ENCODE results near the gene SLC66A2.

SLC66A2 gene

DNA sequence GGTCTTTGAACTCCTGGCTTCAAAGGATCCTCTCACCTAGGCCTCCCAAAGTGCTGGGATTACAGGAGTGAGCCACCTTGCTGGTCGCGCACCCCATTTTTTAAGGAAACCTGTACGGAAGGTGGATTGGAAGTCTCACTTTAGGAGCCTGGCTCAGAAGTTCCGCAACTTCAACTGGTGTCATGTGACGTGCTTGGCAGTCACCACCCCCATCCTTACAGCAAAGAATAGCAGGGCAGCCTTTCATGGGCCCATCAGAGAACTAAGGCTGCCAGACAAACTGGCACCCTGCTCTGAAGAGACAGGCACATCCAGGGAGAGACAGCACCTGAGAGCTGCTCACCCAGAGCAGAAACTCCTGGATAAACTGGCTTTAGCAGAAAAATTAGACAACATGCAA lies 3.3 kb upstream of the SLC66A2 start:
- intact Hi-C loops (cut with DNase I), result loop anchor here (5.0 kb wide), 1 partner anchor 33 kb away; the partner anchor contains the start of gene TXNL4A

DNA sequence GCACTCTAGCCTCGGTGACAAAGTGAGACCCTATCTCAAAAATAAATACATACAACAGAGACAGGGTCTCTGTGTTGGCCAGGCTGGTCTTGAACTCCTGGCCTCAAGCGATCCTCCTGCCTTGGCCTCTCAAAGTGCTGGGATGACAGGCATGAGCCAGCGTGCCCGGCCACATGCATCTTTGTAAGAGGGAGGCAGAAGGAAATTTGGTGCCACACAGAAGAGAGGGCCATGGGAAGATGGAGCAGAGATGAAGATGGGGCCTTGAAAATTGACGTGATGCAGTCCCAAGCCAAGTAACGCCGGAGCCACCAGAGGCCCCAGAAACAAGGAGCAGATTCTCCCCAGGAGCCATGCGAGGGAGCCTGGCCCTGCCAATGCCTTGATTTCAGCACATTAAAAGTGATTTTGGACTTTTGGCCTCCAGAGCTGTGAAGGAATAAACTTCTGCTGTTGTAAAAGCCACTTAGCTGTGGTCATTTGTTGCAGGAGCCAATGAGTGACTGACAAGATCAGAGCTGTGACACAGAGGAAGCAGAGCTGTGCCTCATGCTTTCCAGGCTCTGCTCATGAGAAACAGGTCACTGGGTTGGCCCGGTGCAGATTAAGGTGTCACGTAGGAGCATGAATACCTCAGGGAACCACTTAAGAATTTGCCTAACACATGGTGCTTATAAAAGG lies 2.7 kb upstream of the SLC66A2 start:
- DNase-seq, result peak in 8 of 42 donors; percentile 6 to 41 (median 14)
- intact Hi-C loops (cut with DNase I), result loop anchor here (5.0 kb wide), 1 partner anchor 33 kb away; the partner anchor contains the start of gene TXNL4A

More for the DNA sequence above, 3.3 kb upstream of the SLC66A2 start:
- DNase-seq, result peak in 22 of 42 donors; percentile 21 to 70 (median 51)

DNA sequence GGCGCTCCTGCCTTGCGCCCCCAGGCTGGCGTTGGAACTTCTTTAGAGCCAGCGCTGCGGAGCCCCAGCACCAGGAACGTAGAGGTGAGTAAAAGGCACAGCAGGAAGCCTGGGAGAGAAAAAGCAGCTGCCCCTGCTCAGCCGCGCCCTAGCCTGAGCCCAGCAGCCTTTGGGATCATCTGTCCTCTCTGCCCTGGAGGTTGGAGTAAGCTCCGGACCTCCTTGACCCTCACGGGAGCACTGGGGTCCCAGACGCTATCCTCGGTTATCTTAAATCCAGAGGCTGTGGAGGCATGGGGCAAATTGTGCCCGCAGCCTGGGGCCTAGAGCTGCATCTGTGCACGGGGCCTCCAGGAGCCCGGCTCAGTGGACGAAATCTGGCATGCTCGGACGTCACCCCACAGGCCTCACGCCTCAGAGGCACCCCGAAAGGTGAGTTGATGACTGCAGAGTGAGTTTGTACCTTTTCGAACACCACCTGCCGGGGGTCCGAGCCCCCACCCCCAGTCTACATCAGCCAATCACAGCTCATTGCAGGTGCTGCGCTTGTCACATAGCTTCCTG lies 1.6 kb upstream of the SLC66A2 start:
- intact Hi-C loops (cut with DNase I), result loop anchor here (5.0 kb wide), 1 partner anchor 34 kb away; the partner anchor contains the start of gene TXNL4A
- peak in 8 of 42 donors; percentile 10 to 40 (median 22) for DNase-seq

DNA sequence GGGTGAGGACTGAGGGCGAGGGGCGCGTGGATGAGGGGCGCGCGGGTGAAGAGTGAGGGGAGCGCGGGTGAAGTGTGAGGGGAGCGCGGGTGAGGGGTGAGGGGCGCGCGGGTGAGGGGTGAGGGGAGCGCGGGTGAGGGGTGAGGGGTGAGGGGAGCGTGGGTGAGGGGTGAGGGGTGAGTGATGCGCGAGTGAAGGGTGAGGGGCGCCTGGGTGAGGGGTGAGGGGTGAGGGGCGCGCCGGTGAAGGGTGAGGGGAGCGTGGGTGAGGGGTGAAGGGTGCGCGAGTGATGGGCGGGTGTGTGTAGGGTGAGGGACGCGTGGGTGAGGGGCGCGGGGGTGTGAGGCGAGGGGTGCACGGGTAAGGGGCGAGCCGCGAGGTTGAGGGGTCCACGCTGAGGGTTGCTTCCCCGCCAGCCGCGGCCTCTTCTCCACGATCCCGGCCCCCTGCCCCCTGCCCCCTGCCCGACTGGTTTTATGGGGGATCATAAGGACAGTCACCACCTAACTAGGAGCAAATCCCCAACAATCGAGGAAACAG lies 1.1 kb upstream of the SLC66A2 start:
- peak in 7 of 42 donors; percentile 10 to 42 (median 17) for DNase-seq
- intact Hi-C loops (cut with DNase I), result loop anchor here (5.0 kb wide), 1 partner anchor 35 kb away; the partner anchor contains the start of gene TXNL4A

DNA sequence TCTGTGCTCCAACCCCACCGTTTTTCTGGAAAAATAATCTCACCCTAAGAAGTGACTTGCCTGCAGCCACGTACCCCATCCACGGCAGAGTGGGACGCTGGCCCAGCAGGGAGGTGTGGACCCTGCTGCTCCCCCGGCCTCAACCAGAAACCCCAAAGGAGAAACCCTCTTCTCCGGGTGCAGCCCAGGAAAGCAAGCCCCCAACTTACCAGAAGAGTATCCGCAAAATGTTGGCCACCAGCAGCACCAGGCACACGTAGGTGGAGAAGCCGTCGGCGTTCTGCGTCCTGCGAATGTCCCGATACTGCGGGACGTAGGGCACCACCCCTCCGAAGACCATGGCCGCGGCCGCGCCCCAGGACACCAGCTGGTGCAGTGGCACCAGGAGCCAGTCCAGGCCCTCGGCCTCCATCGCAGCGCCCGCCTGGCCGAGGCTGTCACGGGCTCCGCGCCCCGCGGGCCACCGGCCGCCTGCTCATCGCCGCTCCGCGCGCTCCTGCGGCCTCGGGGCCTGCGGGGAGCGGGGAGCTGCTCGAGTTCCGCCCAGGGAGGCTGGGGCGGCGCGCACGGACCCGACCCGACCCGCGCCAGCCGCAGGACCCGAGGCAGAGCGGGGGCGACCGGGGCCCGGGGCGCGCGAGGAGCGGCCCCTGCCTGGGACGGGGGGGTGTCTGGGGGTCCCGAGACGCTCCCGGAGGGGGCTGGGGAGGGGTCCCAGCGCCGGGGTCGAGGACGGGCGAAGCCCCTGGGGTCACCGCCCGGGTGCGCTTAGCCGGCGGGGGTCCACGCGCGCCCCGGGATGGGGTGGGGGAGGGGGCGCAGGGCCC lies 725 bp downstream of the SLC66A2 start:
- DNase-seq, result peak in 8 of 42 donors; percentile 15 to 47 (median 31)
- intact Hi-C loops (cut with DNase I), result loop anchor here (5.0 kb wide), 1 partner anchor 37 kb away; the partner anchor contains the start of gene TXNL4A

DNA sequence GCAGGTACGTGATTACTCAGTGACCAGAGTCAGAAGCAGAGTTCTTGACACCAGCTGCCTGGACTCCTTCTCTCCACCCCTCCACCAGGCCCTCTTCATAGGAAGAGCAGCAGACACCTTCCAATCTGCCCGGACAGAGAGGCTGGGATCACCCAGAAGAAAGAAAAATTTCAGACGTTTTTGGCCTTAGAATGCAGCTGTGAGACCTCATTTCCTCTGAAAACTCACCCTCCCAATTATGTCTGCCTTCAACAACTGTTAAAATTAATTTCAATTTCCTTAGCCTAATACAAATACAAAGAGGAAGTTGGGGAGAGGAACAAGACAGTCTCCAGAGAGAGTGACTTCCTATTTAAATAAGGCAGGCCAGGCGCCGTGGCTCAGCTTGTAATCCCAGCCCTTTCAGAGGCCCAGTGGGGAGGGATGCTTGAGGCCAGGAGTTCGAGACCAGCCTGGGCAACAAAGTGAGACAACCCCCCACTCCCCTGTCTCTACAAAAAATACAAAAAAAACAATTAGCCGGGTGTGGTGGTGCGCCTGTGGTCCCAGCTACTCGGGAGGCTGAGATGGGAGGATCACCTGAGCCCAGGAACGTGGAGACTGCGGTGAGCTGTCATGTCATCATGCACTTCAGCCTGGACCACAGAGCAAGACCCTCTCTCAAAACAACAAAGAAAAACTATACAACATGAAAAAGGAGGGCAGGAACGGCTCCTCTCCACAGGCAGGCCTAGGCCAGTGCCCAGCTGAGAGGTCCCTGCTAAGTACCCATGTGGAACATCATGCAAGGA lies 1.6 kb downstream of the SLC66A2 start:
- DNase-seq, result peak in 10 of 42 donors; percentile 12 to 44 (median 24)
- intact Hi-C loops (cut with DNase I), result loop anchor here (5.0 kb wide), 1 partner anchor 37 kb away; the partner anchor contains the start of gene TXNL4A

DNA sequence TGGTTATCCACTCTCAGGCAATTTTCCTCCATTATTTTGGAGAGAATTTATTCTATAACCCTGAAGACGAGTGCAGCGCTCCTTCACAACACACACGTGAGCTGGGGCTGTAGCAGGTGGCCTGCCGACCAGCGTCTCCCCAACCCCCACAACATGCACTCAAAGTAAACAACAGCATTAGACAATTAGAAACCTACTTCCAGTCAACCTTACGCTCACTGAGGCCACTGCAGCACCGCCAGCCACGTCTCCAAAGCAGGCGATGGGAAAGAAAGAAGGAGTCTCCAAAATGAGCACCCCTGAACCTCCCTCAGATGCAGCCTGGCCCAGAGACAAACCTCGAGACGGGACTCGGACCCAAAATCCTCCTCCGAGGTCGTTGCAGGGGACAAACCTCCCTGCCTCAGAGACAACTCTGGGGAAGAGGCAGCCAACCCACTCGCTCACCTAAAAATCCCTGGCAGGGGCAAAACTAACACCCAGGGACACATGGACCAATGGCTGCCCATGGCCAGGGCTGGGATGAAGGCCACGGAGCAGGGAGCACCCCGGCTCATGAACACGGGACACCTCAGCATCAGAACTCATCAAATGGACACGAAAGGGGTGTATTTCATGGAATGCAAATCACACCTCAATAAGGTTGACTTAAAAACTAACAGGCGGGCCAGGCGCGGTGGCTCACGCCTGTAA lies 2.6 kb downstream of the SLC66A2 start:
- DNase-seq, result peak in 13 of 42 donors; percentile 2 to 29 (median 8)
- intact Hi-C loops (cut with DNase I), result no loop called here

DNA sequence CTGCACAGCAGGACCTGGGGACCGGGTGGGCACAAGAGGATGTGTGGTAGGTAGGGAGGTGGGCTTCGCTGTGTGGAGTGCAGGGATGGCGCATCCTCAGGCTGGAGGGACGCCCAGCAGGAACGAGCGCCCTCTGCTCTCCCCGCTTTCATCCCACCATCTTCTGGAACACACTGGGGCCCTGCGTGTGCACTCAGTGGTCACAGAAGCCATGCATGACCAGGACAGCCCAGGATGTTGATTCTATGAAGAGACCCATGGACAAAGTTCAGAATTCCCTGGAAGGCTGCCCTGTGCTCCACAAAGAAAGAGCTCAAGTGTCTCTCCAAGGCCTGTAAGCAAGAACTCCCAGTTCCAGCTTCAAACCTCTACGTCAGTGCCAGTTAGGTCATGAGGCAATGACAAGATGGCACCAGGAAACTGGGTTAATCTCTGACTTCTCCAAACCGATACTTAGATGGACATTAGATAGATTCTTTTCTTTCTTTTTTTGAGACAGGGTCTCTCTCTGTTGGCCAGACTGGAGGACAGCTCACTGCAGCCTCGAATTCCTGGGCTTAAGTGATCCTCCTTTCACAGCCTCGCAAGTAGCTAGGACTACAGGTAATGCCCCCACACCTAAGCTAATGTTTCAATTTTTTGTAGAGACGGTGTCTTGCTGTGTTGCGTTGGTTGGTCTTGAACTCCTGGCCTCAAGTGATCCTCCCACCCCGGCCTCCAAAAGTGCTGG lies 3.4 kb downstream of the SLC66A2 start:
- intact Hi-C loops (cut with DNase I), result no loop called here
- peak in 13 of 42 donors; percentile 5 to 34 (median 12) for DNase-seq

DNA sequence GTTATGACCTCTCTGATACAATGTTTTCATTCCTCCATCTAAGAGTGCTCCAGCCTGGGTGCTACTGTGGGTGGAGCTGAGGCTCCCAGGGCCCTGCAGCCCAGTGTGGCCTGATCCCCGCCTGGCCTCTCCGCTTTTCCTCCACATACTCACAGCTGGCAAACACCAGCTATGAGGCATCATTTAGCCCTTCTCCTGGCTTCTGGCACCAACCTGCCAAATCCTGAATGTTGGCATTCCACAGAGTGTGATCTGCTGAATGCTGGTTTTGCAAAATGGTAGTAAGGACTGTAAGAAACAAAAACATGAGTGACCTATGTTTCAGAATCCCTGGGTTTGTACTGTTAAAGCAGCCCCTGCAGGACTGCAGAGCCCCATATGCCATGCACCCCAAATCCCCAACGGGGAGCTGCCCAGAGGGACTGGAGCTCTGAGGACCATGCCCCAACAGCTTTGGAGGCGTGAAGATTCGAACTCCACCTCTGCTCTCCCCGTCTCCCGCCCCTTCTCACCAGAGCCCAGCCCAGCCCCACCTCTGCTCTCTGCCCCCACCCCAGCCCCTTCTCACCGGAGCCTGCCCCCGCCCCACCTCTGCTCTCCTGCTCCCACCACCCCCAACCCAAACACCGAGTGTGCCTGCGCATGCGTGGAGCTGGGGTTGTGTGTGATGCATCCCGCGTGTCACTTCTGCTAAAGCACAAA lies 4.2 kb downstream of the SLC66A2 start:
- DNase-seq, result peak in 15 of 42 donors; percentile 2 to 39 (median 10)
- intact Hi-C loops (cut with DNase I), result no loop called here

DNA sequence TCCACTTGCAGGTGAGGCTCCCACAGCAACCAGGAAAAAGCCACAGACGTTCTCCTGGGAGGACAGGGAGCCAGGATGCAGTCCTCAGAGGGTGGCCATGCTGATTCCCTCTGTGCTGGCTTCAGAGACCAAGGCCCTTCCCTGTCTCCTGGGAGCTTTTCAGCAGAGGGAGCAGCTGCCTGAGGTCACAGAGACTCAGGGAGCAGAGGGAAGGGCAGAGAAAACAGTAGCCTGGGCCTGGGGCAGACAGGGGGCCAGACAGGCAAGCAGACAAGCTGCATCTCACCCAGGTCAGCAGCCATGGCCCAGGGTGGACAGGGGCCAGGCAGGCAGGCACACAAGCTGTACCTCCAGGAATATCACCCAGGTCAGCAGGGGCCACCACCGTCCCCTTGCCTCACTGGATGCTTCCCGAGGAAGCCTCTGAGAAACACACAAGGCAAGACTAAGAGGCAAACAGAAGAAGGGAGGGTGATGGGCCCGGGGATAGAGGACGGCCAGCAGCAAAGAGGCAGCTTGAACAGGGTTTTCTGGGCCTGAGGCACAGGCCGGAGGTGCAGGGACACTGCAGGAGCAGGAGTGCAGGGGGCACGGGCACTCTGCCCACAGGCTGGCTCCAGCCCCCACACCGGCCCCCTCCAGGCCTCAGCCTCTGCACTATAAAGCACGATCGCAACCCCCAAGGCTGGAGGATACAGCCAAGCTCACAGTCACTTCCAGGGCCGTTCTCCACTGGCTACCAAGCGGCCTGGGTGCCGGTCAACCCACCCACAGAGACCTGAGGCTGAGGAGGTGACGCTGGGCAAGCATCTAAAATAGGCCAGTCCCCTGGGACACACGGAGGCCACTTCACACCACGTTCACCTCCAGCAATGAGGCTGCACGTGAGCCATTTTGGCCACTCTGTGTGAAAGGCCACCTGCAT lies 6.1 kb downstream of the SLC66A2 start:
- intact Hi-C loops (cut with DNase I), result no loop called here

DNA sequence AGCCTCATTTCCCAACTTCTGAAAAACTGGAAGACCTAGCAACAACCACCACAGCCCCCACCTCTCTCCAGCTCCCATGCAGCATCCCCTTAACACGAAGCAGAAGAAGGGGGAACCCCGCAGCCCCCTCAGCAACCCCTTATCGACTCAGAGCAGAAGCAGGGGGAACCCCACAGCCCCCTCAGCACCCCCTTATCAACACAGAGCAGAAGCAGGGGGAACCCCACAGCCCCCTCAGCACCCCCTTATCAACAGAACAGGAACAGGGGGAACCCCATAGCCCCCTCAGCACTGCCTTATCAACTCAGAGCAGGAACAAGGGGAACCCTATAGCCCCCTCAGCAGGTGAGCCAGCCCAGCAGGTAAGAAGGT lies 6.7 kb downstream of the SLC66A2 start:
- peak in 2 of 42 donors; percentile 6 for DNase-seq
- intact Hi-C loops (cut with DNase I), result no loop called here

More for the DNA sequence above, 6.1 kb downstream of the SLC66A2 start:
- peak in 16 of 42 donors; percentile 6 to 43 (median 12) for DNase-seq

DNA sequence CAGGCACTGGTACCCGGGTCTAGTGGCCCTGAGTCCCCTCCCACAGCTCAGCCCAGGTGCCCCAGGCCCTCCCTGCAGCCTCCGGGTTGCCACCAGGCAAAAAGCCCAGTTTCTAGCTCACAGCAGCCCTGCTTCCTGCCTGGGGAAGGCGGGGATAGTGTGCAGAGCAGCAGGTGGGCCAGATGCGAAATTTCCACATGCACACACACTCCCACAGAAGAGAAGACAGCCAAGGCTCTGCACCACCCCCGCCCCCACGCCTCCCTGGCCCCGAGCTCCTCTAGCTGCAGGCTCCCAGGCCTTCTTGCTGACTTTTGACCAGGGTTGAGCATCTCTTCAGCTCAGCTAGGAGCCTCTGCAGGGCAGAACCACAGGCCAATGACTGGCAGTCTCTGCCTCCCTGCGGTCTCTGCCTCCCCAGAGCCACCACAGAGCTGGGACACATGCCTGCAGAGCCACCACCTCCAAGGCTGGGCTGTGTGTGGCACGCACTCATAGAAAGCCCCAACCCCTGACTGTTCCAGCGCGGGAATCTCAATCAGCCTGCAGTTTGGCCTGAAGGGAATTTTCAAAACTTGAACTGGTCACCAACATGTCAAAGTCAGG lies 7.2 kb downstream of the SLC66A2 start:
- intact Hi-C loops (cut with DNase I), result no loop called here
- DNase-seq, result peak in 24 of 42 donors; percentile 16 to 75 (median 47)

DNA sequence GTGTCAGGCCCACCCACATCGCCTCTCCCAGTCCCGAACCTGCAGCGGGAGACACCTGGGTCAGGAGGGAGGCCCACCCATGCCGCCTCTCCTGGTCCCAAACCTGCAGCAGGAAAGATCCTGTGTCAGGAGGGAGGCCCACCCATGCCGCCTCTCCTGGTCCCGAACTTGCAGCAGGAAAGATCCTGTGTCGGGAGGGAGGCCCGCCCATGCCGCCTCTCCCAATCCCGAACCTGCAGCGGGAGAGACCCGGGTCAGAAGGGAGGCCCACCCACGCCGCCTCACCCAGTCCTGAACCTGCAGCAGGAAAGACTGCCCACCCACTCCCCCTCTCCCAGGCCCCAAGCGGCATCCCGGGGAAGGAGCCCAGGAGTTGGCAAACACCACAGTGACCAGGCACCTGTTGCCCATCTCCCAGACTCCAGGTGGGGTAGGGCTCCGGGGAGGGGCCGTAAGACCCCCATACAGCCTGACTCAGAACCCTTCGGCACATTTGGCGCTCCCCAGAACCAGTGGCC lies 7.8 kb downstream of the SLC66A2 start:
- DNase-seq, result peak in 16 of 42 donors; percentile 8 to 47 (median 19)
- intact Hi-C loops (cut with DNase I), result no loop called here

DNA sequence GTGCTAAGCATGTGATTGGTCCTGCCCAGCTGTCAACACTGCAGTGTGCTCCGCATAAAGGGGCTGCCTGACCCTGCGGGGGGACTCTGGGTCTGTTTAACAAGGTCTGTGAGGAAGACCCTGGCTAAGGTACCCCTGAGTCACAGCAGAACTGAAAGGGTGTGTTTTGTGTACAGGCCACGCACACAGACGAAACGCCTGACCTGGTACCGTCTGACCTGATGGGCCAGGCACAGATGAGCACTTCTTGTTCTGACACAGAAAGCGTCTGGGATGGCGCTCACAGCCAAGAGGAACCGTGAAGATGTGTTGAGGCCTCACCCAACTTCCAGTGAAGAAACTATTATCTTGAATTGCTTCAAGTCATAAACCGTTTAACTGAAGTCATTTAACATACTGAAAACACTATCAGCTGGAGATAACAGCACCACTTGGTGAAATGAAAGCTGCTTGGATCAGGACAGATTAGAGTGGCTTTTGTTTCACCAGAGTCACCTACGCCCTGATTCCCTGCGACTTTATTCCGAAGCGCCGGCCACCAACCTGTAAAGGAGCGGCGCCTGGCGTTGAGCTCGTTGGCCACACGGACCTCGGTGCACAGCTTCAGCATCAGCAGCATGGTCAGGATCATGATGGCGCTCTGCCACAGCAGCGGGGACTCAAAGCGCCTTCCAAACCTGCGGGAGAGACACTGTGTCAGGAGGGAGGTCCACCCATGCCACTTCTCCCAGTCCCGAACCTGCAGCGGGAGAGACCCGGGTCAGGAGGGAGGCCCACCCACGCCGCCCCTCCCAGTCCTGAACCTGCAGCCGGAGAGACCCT lies 8.5 kb downstream of the SLC66A2 start:
- DNase-seq, result peak in 15 of 42 donors; percentile 4 to 44 (median 8)
- intact Hi-C loops (cut with DNase I), result no loop called here
